ENCODE results near the gene SSH2. TPM values are rescaled to one million over a fixed set of nuclear protein-coding genes. Genes with fewer than 3 reads are reported as not detected.

The SSH2 gene
- total and polyA plus RNA-seq, 2 of the 13 experiments (the other 11 are each of a cell fraction or from before 2014, with no cell fraction given), result 6.0 to 6.4 TPM

- TF ChIP-seq EHMT2 (IDR thresholded peaks at IDR 0.05; ENCODE audit: borderline replicate concordance, low read depth, low read length) (no peak), ZBTB40 (IDR thresholded peaks at IDR 0.05) (no peak), ZBTB40 (CRISPR knock-in tag; IDR thresholded peaks at IDR 0.05) (no peak), ZBTB49 (CRISPR knock-in tag; IDR thresholded peaks at IDR 0.05; ENCODE audit: borderline replicate concordance) (no peak), HMGXB4 (CRISPR knock-in tag; IDR thresholded peaks at IDR 0.05; ENCODE audit: borderline replicate concordance in 1 of 2, low read depth in 1 of 2) (no peak), ZNF496 (CRISPR knock-in tag; IDR thresholded peaks at IDR 0.05; ENCODE audit: insufficient replicate concordance) (no peak)
These were observed 140.5 kb downstream of the SSH2 start (continued) for GRCh38 chr17:29789196-29790170.

Measured in HepG2 (cell line).